ENCODE measurements around the gene TAC3. TPM values are rescaled to one million over a fixed set of nuclear protein-coding genes. Genes with fewer than 3 reads are reported as not detected.
"Not testable (repeated sequence)": the region's sequence is repeated elsewhere in the genome, so short reads cannot be mapped to it uniquely, and the experiment has no call there.

The TAC3 gene
- total RNA-seq, 1 experiment from 2014 or later = 0.85 TPM

DNA sequence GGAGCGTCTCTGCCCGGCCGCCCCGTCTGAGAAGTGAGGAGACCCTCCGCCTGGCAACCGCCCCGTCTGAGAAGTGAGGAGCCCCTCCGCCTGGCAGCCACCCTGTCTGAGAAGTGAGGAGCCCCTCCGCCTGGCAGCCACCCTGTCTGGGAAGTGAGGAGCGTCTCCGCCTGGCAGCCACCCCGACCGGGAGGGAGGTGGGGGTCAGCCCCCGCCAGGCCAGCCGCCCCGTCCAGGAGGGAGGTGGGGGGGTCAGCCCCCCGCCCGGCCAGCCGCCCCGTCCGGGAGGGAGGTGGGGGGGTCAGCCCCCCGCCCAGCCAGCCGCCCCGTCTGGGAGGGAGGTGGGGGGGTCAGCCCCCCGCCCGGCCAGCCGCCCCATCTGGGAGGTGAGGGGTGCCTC, 52.8 kb downstream of the TAC3 start:
- in situ Hi-C loops (cut with HindIII; ENCODE audit: low sequenced_read_pairs); DNase-seq (ENCODE audit: low spot score): not testable (repeated sequence)

DNA sequence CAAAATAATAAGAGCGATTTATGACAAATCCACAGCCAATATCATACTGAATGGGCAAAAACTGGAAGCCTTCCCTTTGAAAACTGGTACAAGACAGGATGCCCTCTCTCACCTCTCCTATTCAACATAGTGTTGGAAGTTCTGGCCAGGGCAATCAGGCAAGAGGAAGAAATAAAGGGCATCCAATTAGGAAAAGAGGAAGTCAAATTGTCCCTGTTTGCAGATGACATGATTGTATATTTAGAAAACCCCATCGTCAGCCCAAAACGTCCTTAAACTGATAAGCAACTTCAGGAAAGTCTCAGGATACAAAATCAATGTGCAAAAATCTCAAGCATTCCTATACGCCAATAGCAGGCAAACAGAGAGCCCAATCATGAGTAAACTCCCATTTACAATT, 54.1 kb downstream of the TAC3 start:
- DNase-seq (ENCODE audit: low spot score); in situ Hi-C loops (cut with HindIII; ENCODE audit: low sequenced_read_pairs): not testable (repeated sequence)

Other genes starting within 250 kb of the TAC3 start
- not detected in 2 replicates for gene SDR9C7, start 82.1 kb downstream of the TAC3 start, total RNA-seq (2014; rRNA removed; shearing (Covaris generic))
- gene RDH16, start 58.9 kb downstream of the TAC3 start, total RNA-seq (2014; rRNA removed; shearing (Covaris generic)) = not detected in 2 replicates
- gene ZBTB39, start 10.0 kb downstream of the TAC3 start, total RNA-seq (2014; rRNA removed; shearing (Covaris generic)) = 5.3 and 9.1 TPM in 2 replicates
- 1.6 TPM in 1 of 2 replicates, not detected in the other for gene MYO1A, start 33.6 kb upstream of the TAC3 start, total RNA-seq (2014; rRNA removed; shearing (Covaris generic))
- 17.4 and 23.9 TPM in 2 replicates for gene NEMP1, start 62.3 kb upstream of the TAC3 start, total RNA-seq (2014; rRNA removed; shearing (Covaris generic))
- 44.2 TPM in 2 replicates for gene NAB2, start 72.6 kb upstream of the TAC3 start, total RNA-seq (2014; rRNA removed; shearing (Covaris generic))
- 62.6 and 64.9 TPM in 2 replicates for gene STAT6, start 94.8 kb upstream of the TAC3 start, total RNA-seq (2014; rRNA removed; shearing (Covaris generic))
- gene LRP1, start 112.0 kb upstream of the TAC3 start, total RNA-seq (2014; rRNA removed; shearing (Covaris generic)) = 19.3 and 25.1 TPM in 2 replicates
- not detected in 2 replicates for gene LRP1-AS, start 131.1 kb upstream of the TAC3 start, total RNA-seq (2014; rRNA removed; shearing (Covaris generic))
- 0.49 TPM in 1 of 2 replicates, not detected in the other for gene NXPH4, start 200.3 kb upstream of the TAC3 start, total RNA-seq (2014; rRNA removed; shearing (Covaris generic))
- 160 and 174 TPM in 2 replicates for gene SHMT2, start 213.2 kb upstream of the TAC3 start, total RNA-seq (2014; rRNA removed; shearing (Covaris generic))
- 0.14 TPM in 1 of 2 replicates, not detected in the other for gene STAC3, start 234.7 kb upstream of the TAC3 start, total RNA-seq (2014; rRNA removed; shearing (Covaris generic))